H1 (cell line): ENCODE measurements around the gene WWC2. TPM values are rescaled to one million over a fixed set of nuclear protein-coding genes. Genes with fewer than 3 reads are reported as not detected.

Experiments used
- CTCF ChIA-PET: fragments of 300-600 bp; sonication (Branson Sonifier 250); formaldehyde crosslinking; loops from one replicate; lab custom pipeline; 2021; ENCODE audit not compliant: partially characterized antibody; lab: Charles Lee
- POLR2A ChIA-PET: fragments of 300-600 bp; sonication (Branson Sonifier 250); formaldehyde crosslinking; loops from one replicate; lab custom pipeline; 2021; ENCODE audit warnings: inconsistent platforms; ENCODE audit not compliant: partially characterized antibody; lab: Charles Lee
- DNase-seq, 2 experiments: peaks; one replicate each; pipeline versions ENCODE4 v3.0.0 to v3.0.0-alpha.2; 2010 to 2022; ENCODE audit warnings: low spot score in 2 of 2, low read depth in 1 of 2, mixed read lengths in 1 of 2
- FAIRE-seq: peaks from 2 replicates; lab custom pipeline; 2011; peaks lifted over from hg19 to GRCh38; lab: Jason Lieb, UNC
- H2AFZ ChIP-seq: 2 replicates; pipeline ENCODE4 v1.8.1; 2012; ENCODE audit warnings: low read length, inconsistent platforms
- H2AK5ac ChIP-seq: 2 replicates; pipeline ENCODE4 v1.6.1; 2013; ENCODE audit warnings: low read depth, low read length
- H2BK120ac ChIP-seq: replicated peaks from 2 replicates; pipeline ENCODE3; 2013; ENCODE audit warnings: low read depth, low read length, inconsistent platforms
- H2BK12ac ChIP-seq: 2 replicates; pipeline ENCODE4 v1.6.1; 2013; ENCODE audit warnings: low read depth, low read length
- H2BK15ac ChIP-seq: 2 replicates; pipeline ENCODE4 v1.6.1; 2013; ENCODE audit warnings: low read length
- H2BK20ac ChIP-seq: 2 replicates; pipeline ENCODE4 v1.6.1; 2013; ENCODE audit warnings: low read length
- H2BK5ac ChIP-seq: 2 replicates; pipeline ENCODE4 v1.6.1; 2013; ENCODE audit warnings: low read depth, low read length
- H3K14ac ChIP-seq: 2 replicates; pipeline ENCODE4 v1.6.1; 2013; ENCODE audit warnings: inconsistent platforms; ENCODE audit not compliant: insufficient read length
- H3K18ac ChIP-seq: 2 replicates; pipeline ENCODE4 v1.6.1; 2013; ENCODE audit warnings: low read length; ENCODE audit errors: extremely low read depth
- H3K23ac ChIP-seq: 2 replicates; pipeline ENCODE4 v1.6.1; 2013; ENCODE audit warnings: inconsistent platforms; ENCODE audit not compliant: insufficient read length
- H3K23me2 ChIP-seq: 2 replicates; pipeline ENCODE4 v1.6.1; 2013; ENCODE audit warnings: low read depth, low read length
- H3K27ac ChIP-seq: 2 replicates; pipeline ENCODE4 v1.6.1; 2011; ENCODE audit warnings: low read depth, low read length, inconsistent platforms
- H3K27me3 ChIP-seq, 4 experiments: replicated peaks in 1 of 4; 1 replicate in 1 of 4; 2 replicates in 3 of 4; pipeline versions ENCODE4 v1.6.1 to v1.8.1; 2011 to 2013; ENCODE audit warnings: low read length in 3 of 4, mild to moderate bottlenecking in 3 of 4, inconsistent platforms in 2 of 4, mixed read lengths in 2 of 4, moderate library complexity in 1 of 4; ENCODE audit not compliant: control insufficient read depth in 3 of 4, insufficient read depth in 3 of 4; ENCODE audit errors: extremely low read depth in 1 of 4
- H3K36me3 ChIP-seq, 4 experiments: 2 replicates each; pipeline versions ENCODE4 v1.6.1 to v1.8.1; 2011 to 2013; ENCODE audit warnings: mild to moderate bottlenecking in 4 of 4, low read length in 3 of 4, moderate library complexity in 2 of 4, control low read depth in 1 of 4, inconsistent platforms in 1 of 4; ENCODE audit not compliant: insufficient read depth in 4 of 4, control insufficient read depth in 2 of 4
- H3K4ac ChIP-seq: replicated peaks from 2 replicates; pipeline ENCODE3; 2013; ENCODE audit warnings: low read length, low read depth, mixed read lengths, inconsistent platforms; ENCODE audit not compliant: insufficient read length
- H3K4me1 ChIP-seq, 4 experiments: replicated peaks in 1 of 4; 1 replicate in 1 of 4; 2 replicates in 3 of 4; pipeline versions ENCODE4 v1.6.1 to v1.8.1; 2011 to 2013; ENCODE audit warnings: low read length in 3 of 4, inconsistent platforms in 2 of 4, mixed read lengths in 1 of 4; ENCODE audit not compliant: insufficient read depth in 4 of 4, control insufficient read depth in 3 of 4
- H3K4me2 ChIP-seq, 2 experiments: 2 replicates each; pipeline versions ENCODE4 v1.6.1 to v1.8.1; 2011 to 2013; ENCODE audit warnings: low read depth in 2 of 2, low read length in 2 of 2, control low read depth in 1 of 2, inconsistent platforms in 1 of 2, mild to moderate bottlenecking in 1 of 2; ENCODE audit not compliant: insufficient read depth in 1 of 2
- H3K4me3 ChIP-seq, 4 experiments: fragments of 200-600, 300-600 bp in 1 of 4; sonication (generic), shearing (Covaris generic), sonication (Bioruptor Twin) in 1 of 4; 2 replicates each; pipeline versions ENCODE4 v1.5.1 to v1.8.1; 2011 to 2016; ENCODE audit warnings: low read length in 4 of 4, low read depth in 3 of 4, control low read depth in 2 of 4, inconsistent platforms in 2 of 4, mild to moderate bottlenecking in 2 of 4, mixed read lengths in 1 of 4, moderate library complexity in 1 of 4; ENCODE audit not compliant: insufficient read depth in 2 of 4; ENCODE audit errors: extremely low read depth in 1 of 4
- H3K56ac ChIP-seq: replicated peaks from 2 replicates; pipeline ENCODE3; 2013; ENCODE audit warnings: low read depth, mild to moderate bottlenecking, mixed read lengths, low read length, inconsistent platforms; ENCODE audit not compliant: insufficient read length
- H3K79me1 ChIP-seq: 2 replicates; pipeline ENCODE4 v1.6.1; 2013; ENCODE audit warnings: low read depth, low read length, control low read depth
- H3K79me2 ChIP-seq, 2 experiments: 2 replicates each; pipeline versions ENCODE4 v1.6.1 to v1.8.1; 2012 to 2013; ENCODE audit warnings: low read length in 2 of 2, mild to moderate bottlenecking in 2 of 2, inconsistent platforms in 1 of 2; ENCODE audit not compliant: insufficient read depth in 2 of 2, control insufficient read depth in 1 of 2
- H3K9ac ChIP-seq, 4 experiments: replicated peaks in 1 of 4; 1 replicate in 1 of 4; 2 replicates in 3 of 4; pipeline versions ENCODE4 v1.6.1 to v1.8.1; 2011 to 2013; ENCODE audit warnings: low read depth in 3 of 4, low read length in 3 of 4, control low read depth in 2 of 4, mild to moderate bottlenecking in 2 of 4, moderate library complexity in 2 of 4, inconsistent platforms in 1 of 4; ENCODE audit errors: extremely low read depth in 1 of 4
- H3K9me3 ChIP-seq, 2 experiments: 2 replicates each; pipeline versions ENCODE4 v1.6.1 to v1.8.1; 2012 to 2013; ENCODE audit warnings: mild to moderate bottlenecking in 2 of 2, moderate library complexity in 2 of 2, control low read depth in 1 of 2, inconsistent platforms in 1 of 2, low read depth in 1 of 2, low read length in 1 of 2, mixed read lengths in 1 of 2; ENCODE audit not compliant: insufficient read depth in 2 of 2
- H4K20me1 ChIP-seq, 2 experiments: replicated peaks in 1 of 2; 2 replicates each; pipeline versions ENCODE3 to v1.8.1; 2011 to 2013; ENCODE audit warnings: inconsistent platforms in 2 of 2, low read length in 2 of 2, mild to moderate bottlenecking in 1 of 2; ENCODE audit not compliant: insufficient read depth in 2 of 2, control insufficient read depth in 1 of 2
- H4K5ac ChIP-seq: 2 replicates; pipeline ENCODE4 v1.6.1; 2013; ENCODE audit warnings: low read length, low read depth, mixed read lengths, inconsistent platforms; ENCODE audit not compliant: insufficient read length
- H4K8ac ChIP-seq: 2 replicates; pipeline ENCODE4 v1.8.0; 2013; ENCODE audit warnings: mild to moderate bottlenecking, moderate library complexity, low read length, inconsistent platforms; ENCODE audit not compliant: insufficient read depth; ENCODE audit errors: extremely low read depth
- H4K91ac ChIP-seq: replicated peaks from 2 replicates; pipeline ENCODE3; 2013; ENCODE audit warnings: low read length, mixed read lengths, inconsistent platforms; ENCODE audit not compliant: insufficient read length
- CTCF ChIP-seq, 3 experiments: IDR thresholded peaks; 1 replicate in 2 of 3; 2 replicates in 1 of 3; pipeline versions ENCODE4 v1.5.1 to v1.6.1; 2011; ENCODE audit warnings: low read length in 3 of 3, mild to moderate bottlenecking in 3 of 3, inconsistent platforms in 2 of 3, low read depth in 1 of 3, moderate library complexity in 1 of 3; ENCODE audit not compliant: insufficient read depth in 1 of 3; ENCODE audit errors: control extremely low read depth in 1 of 3
- KDM4A ChIP-seq: IDR thresholded peaks from one replicate; pipeline ENCODE4 v1.7.1; 2012; ENCODE audit warnings: low read depth, mild to moderate bottlenecking, moderate library complexity, low read length, inconsistent platforms; ENCODE audit not compliant: severe bottlenecking
- WGBS, 2 experiments: shearing (Covaris generic) in 1 of 2; methylation state at CpG; one replicate each; pipeline versions ENCODE4 v1.1.6 to v1.1.7; 2013 to 2015; ENCODE audit warnings: low lambda C conversion rate in 2 of 2, mixed read lengths in 2 of 2, inconsistent platforms in 1 of 2, low coverage in 1 of 2, missing lambda C conversion rate in 1 of 2; ENCODE audit not compliant: insufficient replicate concordance in 2 of 2, insufficient coverage in 1 of 2, insufficient read length in 1 of 2; ENCODE audit errors: extremely low coverage in 1 of 2, missing lambda C conversion rate in 1 of 2; 5-methylcytosine and 5-hydroxymethylcytosine counted together
- polyA plus RNA-seq, 7 experiments: library from polyadenylated mRNA; depleted of rRNA in 3 of 7; stranded (reverse) in 5 of 7; unstranded in 2 of 7; fragments of >200 nt in 5 of 7; fragments of 200-250 nt in 2 of 7; gene quantifications; 1 replicate in 5 of 7; 2 replicates in 1 of 7; 4 replicates in 1 of 7; pipeline versions ENCODE4 v1.2.1 to v1.2.3, GENCODE V29; 2011 to 2013; ENCODE audit warnings: missing spikeins in 2 of 7, mixed read lengths in 2 of 7
- total RNA-seq: library from RNA; stranded (reverse); fragmentation: NEBNext Ultra II Directional; extraction: Animal tissue kit (Norgen Biotek cat#: 25700); gene quantifications from 2 replicates; pipeline ENCODE4 v1.2.1, GENCODE V29; 2021

Gene WWC2
- total and polyA plus RNA-seq, 2 of the 8 experiments (the other 6 are each of a cell fraction or from before 2014, with no cell fraction given) = 17.6 to 135 TPM

DNA sequence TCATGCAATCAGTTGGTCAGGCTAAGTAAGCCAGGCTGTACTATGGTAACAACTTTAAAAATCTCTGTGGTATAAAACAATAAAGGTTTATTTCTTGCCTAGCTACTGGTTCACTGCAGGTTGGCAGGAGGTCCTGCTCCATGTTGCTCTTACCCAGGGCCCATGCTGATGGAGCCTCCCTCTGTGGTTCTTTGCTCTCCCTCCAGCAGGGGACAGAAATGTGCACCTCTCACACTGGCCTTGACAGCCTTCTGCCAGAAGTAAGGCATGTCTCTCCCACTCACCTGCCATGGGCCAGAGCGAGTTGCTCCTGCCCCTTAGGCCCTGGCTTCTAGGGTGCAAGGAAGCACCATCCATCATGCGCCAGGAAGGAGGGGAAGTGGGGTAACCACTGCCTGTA, 189.9 kb downstream of the WWC2 start:
- no peaks in the 10 kb centered on the region for H3K9me3 ChIP-seq
- no peak for DNase-seq
- H3K23ac ChIP-seq = no peak overlapping the region
- no peak overlapping the region for H2BK15ac ChIP-seq
- H2BK20ac ChIP-seq = no peak overlapping the region
- no peak overlapping the region for H2BK12ac ChIP-seq
- H3K27me3 ChIP-seq = no peaks in the 10 kb centered on the region
- H3K18ac ChIP-seq = no peak overlapping the region
- H3K4ac ChIP-seq = no peak overlapping the region
- WGBS, 2 experiments = 88% methylated on average over 2 of the region's 2 CpGs; no CpG with 5 or more reads in 1 of the 2 experiments
- H4K91ac ChIP-seq = no peak overlapping the region
- H3K4me1 ChIP-seq = no peaks in the 10 kb centered on the region
- no peak overlapping the region; the same call in 1 of the 2 replicates for H2BK5ac ChIP-seq
- H3K4me2 ChIP-seq = no peak overlapping the region
- no peak overlapping the region for H4K8ac ChIP-seq
- no peak overlapping the region for H3K9ac ChIP-seq
- no peak overlapping the region for H2AFZ ChIP-seq
- H3K27ac ChIP-seq = no peak overlapping the region
- no peak overlapping the region for H2AK5ac ChIP-seq
- no peaks in the 10 kb centered on the region for H3K23me2 ChIP-seq
- H3K14ac ChIP-seq = no peak overlapping the region
- H3K79me1 ChIP-seq = no peaks in the 10 kb centered on the region
- peaks cover 27 to 62% (median 46%) of the 10 kb centered on the region in 4 experiments for H3K36me3 ChIP-seq
- POLR2A ChIA-PET = interaction anchor here (1.5 kb wide), 1 partner anchor 21 kb away, joined by 3 read pairs; no protein-coding TSS in a partner anchor
- H4K20me1 ChIP-seq = peaks cover 1 to 11% of the 10 kb centered on the region in 2 experiments
- no peak overlapping the region for H2BK120ac ChIP-seq
- peak in 2 of 3 experiments; percentile 7 to 9; a peak in 3 of 4 replicates for TF ChIP-seq CTCF (IDR thresholded peaks at IDR 0.05; ENCODE audit: control extremely low read depth in 1 of 3, insufficient read depth in 1 of 3, low read depth in 1 of 3, low read length in 3 of 3)
- no peak for TF ChIP-seq KDM4A
- FAIRE-seq = no peak
- CTCF ChIA-PET = interaction anchor here (0.6 to 1.1 kb wide), 3 partner anchors 13 to 115 kb away, joined by 3 read pairs; no protein-coding TSS in a partner anchor
- no peak overlapping the region for H3K4me3 ChIP-seq
- H4K5ac ChIP-seq = no peak overlapping the region
- no peaks in the 10 kb centered on the region for H3K79me2 ChIP-seq
- H3K56ac ChIP-seq = no peak overlapping the region
